Body of pancreas (tissue), 4 donors: ENCODE results near the gene KIF17. TPM values are rescaled to one million over a fixed set of nuclear protein-coding genes. Genes with fewer than 3 reads are reported as not detected.

Experiments used
- ATAC-seq: fragments of 150-250 bp; one replicate; pipeline ENCODE4 v1.9.1; 2016
- DNase-seq, 4 donors: peaks; one replicate each; pipeline ENCODE4 v3.0.0-alpha.2; 2019
- H3K27ac ChIP-seq, 4 donors: fragments of 200-600 bp; sonication (generic); 1 replicate in 3 of 4; 2 replicates in 1 of 4; pipeline versions ENCODE4 v1.5.1 to v1.6.1; 2016 to 2019; ENCODE audit warnings: mild to moderate bottlenecking in 1 of 4, mixed read lengths in 1 of 4, moderate library complexity in 1 of 4
- H3K27me3 ChIP-seq, 2 donors: fragments of 200-600 bp; sonication (generic); one replicate each; pipeline ENCODE4 v1.6.0; 2016; ENCODE audit warnings: mild to moderate bottlenecking in 1 of 2
- H3K36me3 ChIP-seq, 2 donors: fragments of 200-600 bp; sonication (generic); replicated peaks in 1 of 2; 2 replicates each; pipeline ENCODE4 v1.5.1; 2016; ENCODE audit warnings: low read depth in 2 of 2; ENCODE audit not compliant: insufficient read depth in 1 of 2
- H3K4me1 ChIP-seq: fragments of 200-600 bp; sonication (generic); one replicate; pipeline ENCODE4 v1.6.0; 2016
- H3K4me3 ChIP-seq, 2 donors: fragments of 200-600 bp; sonication (generic); 1 replicate in 1 of 2; 2 replicates in 1 of 2; pipeline ENCODE4 v1.5.1; 2016 to 2019
- H3K9me3 ChIP-seq, 3 donors: fragments of 200-600 bp; sonication (generic); 1 replicate in 2 of 3; 2 replicates in 1 of 3; pipeline ENCODE4 v1.5.1; 2016
- CTCF ChIP-seq, 7 experiments: fragments of 450-650 bp in 4 of 7; fragments of 200-600 bp in 3 of 7; sonication (generic) in 3 of 7; IDR thresholded peaks; one replicate each; pipeline ENCODE4 v1.5.1; 2016 to 2019; ENCODE audit warnings: antibody characterized with exemption in 7 of 7
- POLR2A ChIP-seq, 3 donors: fragments of 450-650 bp; IDR thresholded peaks; one replicate each; pipeline ENCODE4 v1.6.1; 2016; ENCODE audit warnings: antibody characterized with exemption in 3 of 3, mild to moderate bottlenecking in 2 of 3
- WGBS, 2 donors: methylation state at CpG; one replicate each; pipeline ENCODE4 v1.1.5; 2017; 5-methylcytosine and 5-hydroxymethylcytosine counted together
- intact Hi-C: fragments of 100-400 bp; cut with DNase I; formaldehyde crosslinking; loops from one replicate; pipeline ENCODE4 v1.15.1; 2023
- total RNA-seq, 2 donors: library from RNA; depleted of rRNA; stranded (reverse); fragments of >200 nt; gene quantifications; one replicate each; pipeline ENCODE4 v1.1.0, GENCODE V29; 2016

KIF17 gene
- total RNA-seq, 2 donors from 2014 or later = 1.8 TPM; not detected in 1

DNA sequence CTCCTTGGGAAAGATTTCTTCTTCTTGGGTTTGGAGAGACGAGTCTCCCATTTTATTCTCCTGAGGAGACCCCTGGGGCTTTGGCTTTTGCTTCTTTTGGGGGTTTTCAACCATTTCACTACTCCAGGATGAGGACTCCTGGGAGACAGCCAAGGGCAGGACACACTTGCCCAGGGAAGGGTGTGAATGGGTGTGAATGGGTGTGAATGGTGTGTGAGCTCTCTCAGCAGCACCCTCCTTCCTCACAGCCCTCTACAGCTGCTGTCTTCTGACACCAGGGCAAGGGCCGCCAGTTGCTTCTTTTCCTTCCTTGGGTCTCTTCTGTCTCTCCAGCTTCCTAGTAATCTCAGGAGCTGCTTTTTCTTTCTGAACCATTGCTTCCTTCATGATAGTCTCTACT lies 24.2 kb downstream of the KIF17 start:
- intact Hi-C loops = no loop called here
- DNase-seq = no peak
- Histone ChIP-seq H3K4me3 (no peak overlapping the region), H3K36me3 (no peaks in the 10 kb centered on the region), H3K4me1 (peaks cover 6% of the 10 kb centered on the region), H3K27ac (no peak overlapping the region), H3K9me3 (no peaks in the 10 kb centered on the region), H3K27me3 (no peaks in the 10 kb centered on the region)
- no peak for ATAC-seq
- WGBS, 2 donors = 63 to 77% methylated on average over 2 of the region's 2 CpGs
- TF ChIP-seq CTCF (IDR thresholded peaks at IDR 0.05) (no peak), POLR2A (IDR thresholded peaks at IDR 0.05) (no peak)

DNA sequence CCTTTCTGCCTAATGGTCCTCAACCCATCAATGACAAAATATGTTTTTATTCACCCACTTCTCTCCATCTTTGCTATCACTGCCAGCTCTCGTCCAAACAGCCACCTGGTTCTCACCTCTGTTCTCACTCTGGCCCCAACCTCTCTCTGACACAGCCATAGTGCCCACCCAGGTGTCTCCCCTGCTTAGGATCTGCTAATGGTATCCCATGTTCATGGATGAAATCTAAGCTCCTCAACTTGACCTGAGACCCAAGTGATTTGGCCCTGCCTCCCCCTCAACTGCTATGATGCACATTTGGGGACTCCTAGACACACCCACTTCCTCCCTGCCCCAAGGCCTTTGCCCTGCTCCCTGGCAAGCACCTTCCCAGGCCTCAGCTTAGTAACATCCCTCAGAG lies 25.9 kb downstream of the KIF17 start:
- no peak for ATAC-seq
- H3K27ac ChIP-seq = no peak overlapping the region
- no peak overlapping the region for H3K4me3 ChIP-seq
- no peak for DNase-seq
- WGBS, 2 donors = 72 to 88% methylated on average over 1 of the region's 1 CpG
- H3K27me3 ChIP-seq = no peaks in the 10 kb centered on the region
- no peaks in the 10 kb centered on the region for H3K9me3 ChIP-seq
- no peaks in the 10 kb centered on the region for H3K36me3 ChIP-seq
- intact Hi-C loops = no loop called here
- peaks cover 1% of the 10 kb centered on the region for H3K4me1 ChIP-seq
- TF ChIP-seq CTCF (IDR thresholded peaks at IDR 0.05) (no peak), POLR2A (IDR thresholded peaks at IDR 0.05) (no peak)

DNA sequence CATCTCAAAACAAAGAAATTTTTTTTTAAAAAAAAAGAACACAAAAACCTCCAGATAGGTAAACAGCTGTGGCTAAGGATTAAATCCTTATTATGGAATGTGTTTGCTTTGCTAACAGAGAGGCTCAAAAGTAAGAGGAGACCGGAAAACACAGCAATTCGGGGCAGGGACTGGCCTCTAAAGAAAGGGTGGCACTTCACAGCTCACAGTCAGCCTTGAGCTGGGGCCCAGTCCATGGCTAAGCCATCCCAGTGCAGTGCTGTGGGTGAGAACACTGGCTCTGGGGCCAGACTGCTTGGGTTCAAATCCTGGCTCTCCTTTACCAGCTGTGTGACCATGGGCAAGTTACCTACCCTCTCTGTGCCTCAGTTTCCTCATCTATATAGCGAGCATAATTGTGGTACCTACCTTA lies 28.2 kb downstream of the KIF17 start:
- Histone ChIP-seq H3K4me1 (no peaks in the 10 kb centered on the region), H3K9me3 (no peaks in the 10 kb centered on the region), H3K27me3 (no peaks in the 10 kb centered on the region), H3K36me3 (no peaks in the 10 kb centered on the region), H3K27ac (no peak overlapping the region), H3K4me3 (no peak overlapping the region)
- WGBS, 2 donors = 74 to 76% methylated on average over 3 of the region's 3 CpGs
- TF ChIP-seq POLR2A (IDR thresholded peaks at IDR 0.05) (no peak), CTCF (IDR thresholded peaks at IDR 0.05) (no peak)
- DNase-seq = no peak
- no peak for ATAC-seq
- intact Hi-C loops = loop anchor here (5.0 kb wide), 1 partner anchor 498 kb away; no protein-coding TSS in a partner anchor

GRCh38 chr1:20686883-20687725 lies 30.7 kb downstream of the KIF17 start:
- WGBS, 2 donors = 53 to 76% methylated on average over 2 to 25 of the region's 26 CpGs
- H3K27ac ChIP-seq = no peak overlapping the region
- no peaks in the 10 kb centered on the region for H3K4me1 ChIP-seq
- DNase-seq (no peak), ATAC-seq (no peak)
- no peaks in the 10 kb centered on the region for H3K27me3 ChIP-seq
- TF ChIP-seq CTCF (IDR thresholded peaks at IDR 0.05) (no peak), POLR2A (IDR thresholded peaks at IDR 0.05) (no peak)
- H3K9me3 ChIP-seq = no peaks in the 10 kb centered on the region
- no peaks in the 10 kb centered on the region for H3K36me3 ChIP-seq
- intact Hi-C loops = loop anchor here (5.0 kb wide), 1 partner anchor 500 kb away; no protein-coding TSS in a partner anchor
- no peak overlapping the region for H3K4me3 ChIP-seq
